ENCODE results near the gene FILIP1.
"Not testable (repeated sequence)": the region's sequence is repeated elsewhere in the genome, so short reads cannot be mapped to it uniquely, and the experiment has no call there.

FILIP1 gene

DNA sequence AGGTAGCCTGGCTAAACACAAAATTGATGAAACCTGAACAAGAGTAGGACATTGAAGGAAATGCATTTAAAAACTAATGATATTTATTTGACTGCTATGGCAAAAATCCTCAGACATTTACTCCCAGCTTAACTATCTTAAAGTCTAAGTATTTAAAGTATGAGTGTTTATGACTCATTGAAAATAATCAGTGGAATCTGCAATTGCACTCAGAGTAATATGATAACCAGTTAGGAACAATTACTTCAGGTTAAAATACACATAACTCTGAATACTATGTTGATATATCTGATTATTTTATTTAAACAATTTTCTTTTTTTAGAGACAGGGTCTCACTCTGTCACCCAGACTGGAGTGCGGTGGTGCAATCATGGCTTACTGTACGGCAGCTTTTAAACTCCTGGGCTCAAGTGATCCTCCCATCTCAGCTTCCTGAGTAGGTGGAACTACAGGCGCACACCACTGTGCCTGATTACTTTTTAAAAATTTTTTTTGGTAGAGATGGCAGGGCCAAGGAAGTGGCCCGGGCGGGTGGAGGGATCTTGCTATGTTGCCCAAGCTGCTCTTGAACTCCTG is 43.9 kb downstream of the FILIP1 start:
- DNase-seq (ENCODE audit: low read depth in 3 of 3) = no peak

DNA sequence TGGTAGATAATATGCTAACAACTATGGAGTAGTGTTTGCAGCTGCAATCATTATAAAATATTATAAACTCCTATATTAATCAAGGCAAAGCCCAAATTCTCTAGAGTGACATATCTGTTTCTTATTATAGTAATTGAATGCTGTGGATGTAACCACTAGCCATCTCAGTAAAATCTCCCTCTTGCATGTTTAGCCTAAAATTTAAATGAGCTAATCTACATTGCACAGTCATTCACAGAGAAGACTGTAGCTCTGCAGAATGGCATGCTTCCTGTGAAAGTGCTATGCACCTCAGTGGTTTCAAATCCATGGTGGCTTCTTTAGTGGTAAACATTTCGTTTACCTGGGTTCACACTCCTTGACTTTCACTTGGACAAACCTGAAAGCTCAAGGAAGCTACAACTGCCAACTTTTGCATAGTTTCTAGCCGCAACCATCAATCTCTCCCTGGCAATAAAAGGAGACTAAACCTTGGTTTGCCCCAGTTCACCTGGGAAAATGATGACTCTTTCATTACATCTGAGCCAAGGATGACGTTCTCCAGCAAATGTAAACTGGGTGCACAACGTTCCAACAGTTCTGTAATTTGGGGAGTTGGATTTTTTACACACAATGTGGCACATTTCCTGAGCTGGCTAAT is 47.2 kb downstream of the FILIP1 start:
- no peak for DNase-seq (ENCODE audit: low read depth in 3 of 3)

DNA sequence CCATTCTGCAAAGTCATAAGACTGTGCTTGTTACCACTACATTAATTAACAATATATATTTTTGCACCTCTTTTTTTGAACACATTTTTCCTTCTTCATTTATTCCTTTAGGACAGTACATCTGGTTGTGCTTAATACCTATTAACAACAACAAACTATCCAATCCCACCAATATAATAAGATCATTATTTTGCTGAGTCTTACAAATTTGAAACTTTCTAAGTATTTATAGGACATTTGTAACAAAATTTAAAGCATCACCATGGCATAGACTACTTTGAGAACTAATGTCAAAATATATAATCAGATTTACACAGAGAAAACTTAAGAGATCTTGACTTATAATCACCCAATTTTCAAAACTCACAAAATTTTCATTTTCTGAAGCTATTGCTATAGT is 47.9 kb downstream of the FILIP1 start:
- no peak for DNase-seq (ENCODE audit: low read depth in 3 of 3)

DNA sequence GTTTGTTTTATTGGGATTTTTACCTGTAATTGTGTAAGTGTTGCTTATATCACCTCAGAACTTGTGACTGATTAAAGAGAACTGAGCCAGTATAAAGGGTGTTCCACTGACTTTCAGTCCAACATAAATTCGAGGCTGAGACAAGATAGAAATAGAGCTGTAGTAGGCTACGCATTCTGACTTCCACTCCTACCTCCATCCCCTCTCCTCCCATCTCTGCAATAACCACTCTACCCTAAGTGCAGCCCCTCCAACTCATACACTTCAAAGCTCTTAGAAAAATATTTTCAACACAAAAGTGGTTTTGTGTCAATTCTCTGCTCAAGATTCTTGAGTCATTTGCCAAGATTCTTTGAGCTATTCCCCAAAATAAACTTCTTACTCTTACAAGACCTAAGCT is 48.7 kb downstream of the FILIP1 start:
- DNase-seq (ENCODE audit: low read depth in 3 of 3) = no peak

DNA sequence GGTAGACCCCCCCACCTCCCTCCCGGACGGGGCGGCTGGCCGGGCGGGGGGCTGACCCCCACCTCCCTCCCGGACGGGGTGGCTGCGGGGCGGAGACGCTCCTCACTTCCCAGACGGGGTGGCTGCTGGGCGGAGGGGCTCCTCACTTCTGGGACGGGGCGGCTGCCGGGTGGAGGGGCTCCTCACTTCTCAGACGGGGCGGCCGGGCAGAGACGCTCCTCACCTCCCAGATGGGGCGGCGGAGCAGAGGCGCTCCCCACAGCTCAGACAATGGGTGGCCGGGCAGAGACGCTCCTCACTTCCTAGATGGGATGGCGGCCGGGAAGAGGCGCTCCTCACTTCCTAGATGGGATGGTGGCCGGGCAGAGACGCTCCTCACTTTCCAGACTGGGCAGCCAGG is 51.7 kb downstream of the FILIP1 start:
- not testable (repeated sequence) for DNase-seq (ENCODE audit: low read depth in 3 of 3)

DNA sequence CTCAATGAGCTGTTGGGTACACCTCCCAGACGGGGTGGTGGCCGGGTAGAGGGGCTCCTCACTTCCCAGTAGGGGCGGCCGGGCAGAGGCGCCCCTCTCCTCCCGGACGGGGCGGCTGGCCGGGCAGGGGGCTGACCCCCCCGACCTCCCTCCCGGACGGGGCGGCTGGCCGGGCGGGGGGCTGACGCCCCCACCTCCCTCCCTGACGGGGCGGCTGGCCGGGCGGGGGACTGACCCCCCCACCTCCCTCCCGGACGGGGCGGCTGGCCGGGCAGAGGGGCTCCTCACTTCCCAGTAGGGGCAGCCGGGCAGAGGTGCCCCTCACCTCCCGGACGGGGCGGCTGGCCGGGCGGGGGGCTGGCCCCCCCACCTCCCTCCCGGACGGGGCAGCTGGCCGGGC is 52.1 kb downstream of the FILIP1 start:
- not testable (repeated sequence) for DNase-seq (ENCODE audit: low read depth in 3 of 3)

DNA sequence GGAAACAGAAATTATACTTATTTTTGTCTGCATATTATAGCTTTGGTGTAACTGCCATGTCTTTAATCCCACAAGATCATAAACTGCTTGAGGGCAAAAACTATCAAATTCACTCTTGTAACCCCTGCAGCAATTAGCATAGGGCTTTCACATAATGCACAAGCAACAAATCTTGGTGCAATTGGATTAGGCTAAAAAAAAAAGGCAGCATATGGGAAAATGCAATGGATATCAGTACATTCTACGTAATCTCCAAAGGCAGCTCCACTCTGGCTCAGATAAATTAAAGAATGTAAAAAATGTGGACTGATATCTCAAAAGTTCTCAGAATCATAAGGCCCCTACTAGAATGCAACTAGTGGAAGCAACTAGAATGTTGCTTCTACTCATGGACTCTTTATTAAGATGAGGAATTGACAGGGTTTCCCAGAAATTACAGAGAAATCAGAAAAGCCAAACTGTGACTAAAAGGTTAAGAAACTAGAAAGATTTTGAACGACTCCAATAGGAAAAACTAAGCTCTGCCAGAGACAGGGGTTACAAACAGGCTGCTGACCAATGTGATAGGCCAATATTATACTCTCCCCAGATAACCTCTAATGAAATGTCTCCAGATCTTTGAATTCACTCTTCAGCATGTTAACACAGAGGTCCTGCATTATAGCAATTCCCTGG is 55.0 kb downstream of the FILIP1 start:
- no peak for DNase-seq (ENCODE audit: low read depth in 3 of 3)

DNA sequence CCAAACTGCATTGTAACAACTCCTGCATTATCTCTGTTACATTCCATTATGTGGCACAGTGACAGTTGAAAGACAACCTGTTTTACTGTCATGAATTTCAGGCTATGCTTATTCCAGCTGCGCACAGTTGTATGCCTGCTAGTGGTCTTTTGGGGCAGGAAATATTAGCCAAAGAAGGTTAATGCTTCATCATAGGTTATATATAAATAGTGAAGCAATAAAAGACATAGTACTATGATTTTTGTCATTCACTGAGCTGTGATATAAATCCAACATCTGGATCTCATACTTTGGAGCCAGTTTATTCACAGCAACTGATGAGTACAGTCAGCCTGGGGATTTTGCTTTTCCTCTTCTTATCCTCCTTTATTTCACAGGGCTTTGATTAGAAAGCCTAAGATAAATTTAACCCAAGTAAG is 55.6 kb downstream of the FILIP1 start:
- DNase-seq (ENCODE audit: low read depth in 3 of 3) = no peak

DNA sequence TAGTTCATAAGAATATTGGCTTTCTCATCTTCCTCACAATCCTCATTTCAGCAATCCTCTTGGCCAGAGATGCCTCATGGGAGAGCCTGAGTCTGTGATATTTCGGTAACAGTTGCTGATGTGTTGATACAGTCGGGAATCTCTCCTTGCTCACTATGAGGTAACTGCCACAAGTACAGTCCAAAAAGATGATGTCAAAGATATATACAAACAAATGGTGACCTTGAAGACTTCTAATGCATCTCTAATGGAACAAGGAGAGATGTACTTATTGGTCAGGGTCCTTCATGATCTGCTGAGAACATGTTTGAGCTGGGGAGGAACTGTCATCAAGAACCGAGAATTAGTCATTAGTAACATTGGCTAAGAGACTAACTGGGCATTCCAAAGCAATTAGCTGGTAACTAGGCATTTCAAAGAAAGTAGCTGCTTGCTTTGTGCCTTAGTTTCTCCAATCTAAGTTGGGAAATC is 56.1 kb downstream of the FILIP1 start:
- no peak for DNase-seq (ENCODE audit: low read depth in 3 of 3)

DNA sequence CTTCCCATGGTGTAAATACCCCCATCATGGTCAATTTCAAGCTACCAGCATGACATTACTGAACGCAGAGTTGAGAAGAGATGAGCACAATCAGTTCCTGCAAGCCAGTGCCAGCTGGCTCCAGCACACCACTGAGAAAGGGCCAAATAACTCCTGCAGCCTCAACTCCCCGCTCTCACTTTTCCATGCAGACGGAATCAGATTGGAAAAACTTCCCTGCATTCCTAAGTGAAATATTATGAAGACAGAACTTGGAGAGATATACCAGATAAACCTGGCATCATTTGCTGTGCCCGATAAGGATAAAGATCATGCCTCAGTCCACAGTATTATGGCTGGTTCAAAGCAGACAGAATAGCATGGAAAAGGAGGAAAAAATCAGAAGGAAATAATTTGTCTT is 56.7 kb downstream of the FILIP1 start:
- no peak for DNase-seq (ENCODE audit: low read depth in 3 of 3)

DNA sequence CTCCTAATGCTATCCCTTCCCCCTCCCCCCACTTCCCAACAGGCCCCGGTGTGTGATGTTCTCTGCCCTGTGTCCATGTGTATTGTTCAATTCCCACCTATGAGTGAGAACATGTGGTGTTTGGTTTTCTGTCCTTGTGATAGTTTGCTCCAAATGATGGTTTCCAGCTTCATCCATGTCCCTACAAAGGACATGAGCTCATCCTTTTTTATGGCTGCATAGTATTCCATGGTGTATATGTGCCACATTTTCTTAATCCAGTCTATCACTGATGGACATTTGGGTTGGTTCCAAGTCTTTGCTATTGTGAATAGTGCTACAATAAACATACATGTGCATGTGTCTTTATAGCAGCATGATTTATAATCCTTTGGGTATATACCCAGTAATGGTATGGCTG is 60.8 kb downstream of the FILIP1 start:
- DNase-seq (ENCODE audit: low read depth in 3 of 3) = not testable (repeated sequence)

DNA sequence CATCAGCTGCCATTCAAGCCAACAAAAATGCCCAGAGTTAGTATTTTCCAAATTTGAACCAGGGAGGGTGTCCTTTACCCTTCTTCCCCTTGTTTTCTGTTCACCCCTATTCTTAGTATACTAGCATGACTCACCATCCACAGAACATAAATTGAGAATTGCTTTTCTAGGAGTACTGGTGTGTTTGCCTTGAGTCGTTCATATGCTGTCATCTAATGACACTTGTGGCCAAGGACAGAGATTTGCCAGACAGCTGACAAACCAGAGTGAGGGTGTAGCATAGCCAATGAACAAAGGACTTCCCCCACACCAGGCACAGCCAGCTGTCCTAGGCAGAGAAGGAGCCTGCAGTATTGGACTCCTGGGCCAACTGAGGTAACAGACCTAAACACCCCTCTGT is 62.2 kb downstream of the FILIP1 start:
- DNase-seq (ENCODE audit: low read depth in 3 of 3) = no peak

DNA sequence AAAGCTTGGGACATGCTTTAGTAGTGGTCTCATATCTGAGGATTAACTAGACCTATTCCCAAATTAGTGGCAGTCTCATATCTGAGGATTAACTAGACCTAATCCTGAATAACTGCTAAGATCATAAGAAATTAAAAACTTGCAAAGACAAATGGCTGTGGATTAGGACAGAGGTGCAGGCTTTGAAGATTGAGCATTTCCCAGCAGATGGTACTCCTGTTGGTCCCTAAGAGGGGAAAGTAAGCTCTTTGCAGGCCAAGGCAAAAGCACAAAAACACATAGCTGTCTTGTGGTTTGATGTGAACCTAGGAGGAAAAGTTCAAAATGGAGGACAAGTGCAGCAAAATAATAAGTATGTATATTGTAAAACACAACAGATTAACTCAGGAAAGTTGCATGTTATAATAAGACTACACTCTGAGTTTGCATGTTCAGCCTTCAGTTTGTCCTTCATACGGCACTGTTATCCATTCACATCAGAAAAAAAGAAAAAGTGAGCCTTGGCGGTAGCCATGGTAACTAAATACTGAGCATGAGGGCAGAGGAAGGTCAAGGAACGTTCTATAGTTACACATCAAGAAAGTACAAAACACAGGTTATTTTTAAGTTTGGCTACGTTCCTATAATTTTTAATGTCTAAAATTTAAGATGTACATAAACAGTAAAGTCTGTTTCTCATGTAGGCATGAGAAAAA is 62.8 kb downstream of the FILIP1 start:
- DNase-seq (ENCODE audit: low read depth in 3 of 3) = no peak

DNA sequence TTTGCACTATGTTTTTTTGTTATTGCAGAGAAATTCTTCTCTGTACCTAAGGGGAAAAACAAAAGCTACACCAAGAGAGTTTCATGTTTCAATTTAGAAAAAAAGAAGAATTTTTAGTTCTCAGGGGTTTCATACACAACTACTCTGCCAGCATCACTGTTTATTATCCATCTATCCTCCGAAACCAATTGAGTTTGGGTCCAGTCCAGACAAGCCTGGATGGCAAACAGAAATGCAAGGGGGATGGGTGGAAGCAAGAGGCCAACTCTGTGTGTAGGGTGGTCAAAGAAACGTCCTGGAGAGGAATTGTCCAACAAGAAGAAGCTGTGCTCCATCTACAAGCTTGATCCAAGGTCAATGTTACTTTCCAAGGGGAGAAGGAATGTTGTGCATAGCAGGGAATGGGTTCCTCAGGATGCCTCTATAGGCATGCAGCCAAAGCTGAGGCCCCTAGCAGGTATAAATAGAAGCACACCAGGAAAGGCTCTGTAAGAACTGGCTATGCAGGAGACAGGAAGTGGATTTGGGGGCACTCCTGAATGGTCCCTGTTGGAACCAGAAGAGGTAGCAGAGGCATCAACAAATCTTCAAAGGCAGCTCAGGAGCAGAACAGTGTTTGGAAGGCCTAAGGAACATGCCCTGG is 64.4 kb downstream of the FILIP1 start:
- DNase-seq (ENCODE audit: low read depth in 3 of 3) = no peak

DNA sequence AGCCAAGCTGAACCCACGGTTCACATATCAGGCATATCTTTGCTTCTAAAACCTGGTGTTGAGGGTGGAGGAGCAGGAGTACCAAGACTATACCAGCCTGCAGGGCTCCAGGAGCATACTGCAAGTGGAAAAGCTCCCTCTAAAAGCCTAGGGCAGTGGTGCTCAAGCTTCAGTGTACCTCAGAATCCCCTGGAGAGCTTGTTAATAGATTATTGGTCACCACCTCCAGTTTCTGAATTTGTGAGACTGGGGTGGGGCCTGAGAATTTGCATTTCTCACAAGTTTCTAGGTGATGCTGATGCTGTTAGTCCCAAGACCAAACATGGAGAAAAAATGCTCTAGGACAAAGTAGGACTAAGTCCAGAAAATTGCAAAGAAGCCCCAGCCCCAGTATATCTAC is 65.4 kb downstream of the FILIP1 start:
- DNase-seq (ENCODE audit: low read depth in 3 of 3) = no peak

DNA sequence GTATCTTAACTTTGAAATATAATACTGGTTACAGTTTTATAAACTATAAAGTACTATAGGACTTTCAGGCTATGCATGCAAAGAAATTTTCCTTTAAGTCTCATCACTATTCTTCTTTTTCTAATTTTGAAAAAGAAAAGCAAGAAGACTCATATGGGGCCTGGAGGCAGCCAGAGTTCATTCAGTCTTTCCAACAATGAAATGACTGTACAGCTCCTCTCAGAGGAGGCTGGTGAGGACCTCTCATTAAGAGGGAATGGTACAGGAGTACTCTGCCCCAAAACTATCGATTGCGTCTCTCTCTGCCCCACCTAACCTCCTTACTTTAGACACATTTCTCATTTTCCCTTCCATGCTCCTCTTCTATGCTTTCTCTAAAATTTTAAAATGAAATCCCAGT is 66.3 kb downstream of the FILIP1 start:
- DNase-seq (ENCODE audit: low read depth in 3 of 3) = no peak

DNA sequence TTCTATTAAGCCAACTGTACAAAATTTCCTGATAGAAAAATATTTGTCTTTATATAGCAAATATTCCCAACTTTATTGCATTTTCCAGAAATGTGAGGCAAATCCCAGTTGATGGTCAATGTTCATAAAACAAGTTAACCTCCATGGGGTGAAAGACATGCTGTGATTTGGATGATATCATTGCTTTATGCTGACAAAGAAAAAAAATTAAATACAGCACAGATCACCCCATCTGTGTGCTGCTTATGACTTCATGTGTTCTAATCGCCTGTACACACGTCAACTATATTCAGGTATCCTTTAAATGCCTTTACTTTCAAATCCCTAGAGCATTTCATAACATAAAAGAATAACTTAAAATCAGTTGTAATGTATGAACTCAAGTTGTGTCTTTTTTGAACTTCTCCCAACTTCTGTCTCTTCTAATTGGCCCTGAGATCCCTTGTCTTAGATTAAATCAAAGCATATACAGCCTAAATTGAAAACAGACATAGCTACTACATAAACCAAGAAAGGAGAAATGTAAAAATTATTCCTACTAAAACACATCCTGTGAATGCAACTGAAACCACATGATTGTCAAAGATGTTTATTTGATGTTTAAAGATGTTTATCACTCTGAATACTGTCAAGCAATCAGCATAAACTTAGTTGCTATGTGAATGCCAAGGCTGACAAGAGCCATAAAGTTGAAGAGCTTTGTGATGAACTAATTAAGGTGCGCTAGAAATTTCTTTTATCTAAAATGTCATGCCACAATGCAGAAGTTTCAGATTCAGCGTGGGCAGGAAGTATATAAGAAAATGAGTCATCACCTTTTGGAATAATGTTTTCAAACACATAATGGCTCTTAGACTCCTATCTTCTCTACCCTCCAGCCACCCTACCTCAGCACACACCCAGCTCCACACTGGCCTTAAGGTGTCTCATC is 68.7 kb downstream of the FILIP1 start:
- DNase-seq (ENCODE audit: low read depth in 3 of 3) = no peak

DNA sequence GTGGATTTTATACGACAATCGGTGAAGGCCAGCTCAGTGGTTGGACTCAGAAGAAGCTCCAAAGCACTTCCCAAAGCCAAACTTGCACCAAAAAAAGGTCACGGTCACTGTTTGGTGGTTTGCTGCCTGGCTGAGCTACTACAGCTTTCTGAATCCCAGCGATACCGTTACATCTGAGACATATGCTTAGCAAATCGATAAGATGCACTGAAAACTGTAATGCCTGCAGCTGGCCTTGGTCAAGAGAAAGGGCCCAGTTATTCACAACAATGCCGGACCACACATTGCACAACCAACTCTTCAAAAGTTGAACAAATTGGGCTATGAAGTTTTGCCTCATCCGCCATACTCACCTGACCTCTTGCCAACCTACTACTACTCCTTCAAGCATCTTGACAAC is 70.2 kb downstream of the FILIP1 start:
- no peak for DNase-seq (ENCODE audit: low read depth in 3 of 3)

DNA sequence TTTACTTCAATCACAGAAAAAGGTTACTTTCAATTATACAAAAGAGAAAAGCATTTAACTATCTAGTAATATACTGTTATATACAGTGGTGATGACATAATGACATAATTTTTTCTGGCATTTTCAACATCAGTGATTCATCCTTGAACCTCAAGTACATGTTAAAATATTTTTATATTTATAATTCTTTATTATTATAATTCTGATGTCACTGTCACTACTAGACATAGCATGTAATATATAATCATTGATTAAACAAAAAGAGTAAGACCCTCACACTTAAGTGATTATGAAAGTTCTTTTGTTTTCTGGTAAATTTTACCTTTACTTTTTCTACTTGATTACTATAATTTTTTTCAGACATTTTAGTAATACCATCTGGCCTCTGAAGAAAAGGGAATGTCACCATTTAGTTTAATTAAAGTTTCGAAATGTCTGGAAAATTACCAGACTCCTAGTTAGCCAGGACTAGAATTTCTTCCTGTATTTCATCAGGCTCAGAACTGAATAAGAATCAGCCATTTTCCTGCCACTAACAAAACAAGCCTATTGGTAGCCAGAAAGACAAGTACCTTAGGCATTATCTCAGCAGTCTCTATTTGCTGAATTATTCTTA is 71.5 kb downstream of the FILIP1 start:
- no peak for DNase-seq (ENCODE audit: low read depth in 3 of 3)

DNA sequence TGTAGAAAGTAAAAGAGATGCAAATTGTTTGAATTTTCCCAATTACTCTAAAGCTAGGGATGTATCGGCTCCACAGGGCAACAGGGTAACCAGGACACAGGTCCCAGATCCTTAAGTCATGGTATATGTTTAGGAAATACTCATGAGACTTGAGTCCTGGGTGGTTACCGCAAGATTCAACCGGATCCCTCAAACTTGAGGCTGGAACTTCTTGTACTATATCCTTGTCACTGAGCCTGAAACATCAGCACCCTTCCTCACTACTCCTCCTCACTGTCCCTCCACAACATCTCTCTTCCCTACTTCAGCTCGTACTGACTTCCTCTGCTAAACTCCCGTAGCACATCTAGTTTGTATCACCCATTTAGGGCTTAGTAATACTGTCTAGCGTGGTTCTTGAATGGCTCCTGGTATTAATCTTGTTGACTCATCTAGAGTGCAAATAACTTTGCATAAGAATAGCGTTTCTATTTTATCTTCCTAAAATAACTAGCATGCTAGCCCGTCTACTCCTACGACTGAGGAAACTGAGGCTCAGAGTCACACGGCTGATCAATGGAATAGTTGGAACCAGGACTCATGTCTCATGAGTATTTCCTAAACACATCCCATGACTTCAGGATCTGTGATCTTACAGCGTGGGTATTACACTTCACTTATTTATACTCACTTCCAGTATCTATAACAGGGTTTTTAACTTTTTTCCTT is 72.1 kb downstream of the FILIP1 start:
- DNase-seq (ENCODE audit: low read depth in 3 of 3) = no peak

Data from stimulated activated CD4-positive, alpha-beta T cell treated with anti-CD3 and anti-CD28 coated beads, TNF-alpha, amount 100 ng/mL, for 24 hours (primary cell).